Panc1 (cell line): Measurements from ENCODE around the gene KIF3B. TPM values are rescaled to one million over a fixed set of nuclear protein-coding genes. Genes with fewer than 3 reads are reported as not detected.
"Not testable (repeated sequence)": the region's sequence is repeated elsewhere in the genome, so short reads cannot be mapped to it uniquely, and the experiment has no call there.

ENCODE experiments used
- ATAC-seq: fragments of 200-7000 bp; cut with Tn5 transposase; 2 replicates; pipeline ENCODE4 v1.9.1; 2020; ENCODE audit warnings: mild to moderate bottlenecking, moderate library complexity
- BruUV-seq: library from RNA; stranded (reverse); fragments of 400-500 nt; replicated peaks from 2 replicates; lab custom pipeline; 2021; lab: Mats Ljungman, UMichigan
- CTCF ChIA-PET: fragments of 300-600 bp; sonication (Branson Sonifier 250); formaldehyde crosslinking; loops from one replicate; lab custom pipeline; 2022; ENCODE audit warnings: antibody characterized with exemption; lab: Charles Lee
- POLR2A ChIA-PET: fragments of 300-600 bp; sonication (Branson Sonifier 250); formaldehyde crosslinking; loops from one replicate; lab custom pipeline; 2022; ENCODE audit warnings: antibody characterized with exemption; lab: Charles Lee
- DNase-seq: peaks from one replicate; pipeline ENCODE4 v3.0.0-alpha.2; 2010; ENCODE audit warnings: low read depth, low spot score
- H3K27ac ChIP-seq: 2 replicates; pipeline ENCODE4 v1.5.1; 2011; ENCODE audit warnings: mild to moderate bottlenecking, low read length, inconsistent platforms
- H3K27me3 ChIP-seq: fragments of 200-500 bp; sonication (Bioruptor generic); 2 replicates; pipeline ENCODE4 v1.6.0; 2014; ENCODE audit warnings: low read length, inconsistent platforms; ENCODE audit not compliant: control insufficient read depth, insufficient read depth
- H3K36me3 ChIP-seq: fragments of 200-500 bp; sonication (Bioruptor generic); 2 replicates; pipeline ENCODE4 v1.5.1; 2014; ENCODE audit warnings: inconsistent platforms, mild to moderate bottlenecking, low read length, moderate library complexity; ENCODE audit not compliant: control insufficient read depth, insufficient read depth
- H3K4me1 ChIP-seq: 2 replicates; pipeline ENCODE4 v1.5.1; 2011; ENCODE audit warnings: inconsistent platforms, mild to moderate bottlenecking, low read length, moderate library complexity; ENCODE audit not compliant: control insufficient read depth, insufficient read depth
- H3K4me3 ChIP-seq, 2 experiments: 2 replicates each; pipeline ENCODE4 v1.5.1; 2011 to 2012; ENCODE audit warnings: low read depth in 2 of 2, low read length in 2 of 2, mild to moderate bottlenecking in 2 of 2, inconsistent platforms in 1 of 2, moderate library complexity in 1 of 2
- H3K9me3 ChIP-seq: fragments of 200-500 bp; sonication (Bioruptor generic); 2 replicates; pipeline ENCODE4 v1.5.1; 2014; ENCODE audit warnings: low read depth, mild to moderate bottlenecking, inconsistent platforms, low read length, moderate library complexity; ENCODE audit not compliant: control insufficient read depth, insufficient read depth
- POLR2AphosphoS5 ChIP-seq: IDR thresholded peaks from 2 replicates; pipeline ENCODE4 v1.6.1; 2012; ENCODE audit warnings: mild to moderate bottlenecking, low read depth, low read length, moderate library complexity
- SIN3A ChIP-seq: IDR thresholded peaks from 2 replicates; pipeline ENCODE4 v1.6.1; 2012; ENCODE audit warnings: low read depth, mild to moderate bottlenecking, low read length, moderate library complexity, borderline replicate concordance; ENCODE audit not compliant: insufficient read depth
- TCF7L2 ChIP-seq: IDR thresholded peaks from 2 replicates; pipeline ENCODE4 v1.6.1; 2011; ENCODE audit warnings: mild to moderate bottlenecking, low read depth, low read length, inconsistent platforms
- in situ Hi-C: cut with HindIII; loops from 2 replicates; pipeline ENCODE4 v1.10.0; 2016; ENCODE audit warnings: low sequenced_read_pairs, low pct_unique_long_range_greater_than_20kb
- intact Hi-C: fragments of 100-400 bp; cut with micrococcal nuclease; formaldehyde crosslinking; loops from one replicate; pipeline ENCODE4 v1.10.0; 2022; ENCODE audit not compliant: unreplicated experiment
- total RNA-seq: library from RNA; stranded (reverse); gene quantifications from one replicate; pipeline ENCODE4 v1.2.1, GENCODE V29; 2021; ENCODE audit not compliant: unreplicated experiment
- TF ChIP-seq, protein P1 (sequence below): fragments of 450-650 bp; IDR thresholded peaks from 2 replicates; pipeline ENCODE4 v1.5.1; 2017; ENCODE audit warnings: mild to moderate bottlenecking
- TF ChIP-seq, protein P2 (sequence below), 2 experiments: IDR thresholded peaks; 2 replicates each; pipeline ENCODE4 v1.6.1; 2011 to 2012; ENCODE audit warnings: low read depth in 2 of 2, control low read depth in 1 of 2, low read length in 1 of 2, mild to moderate bottlenecking in 1 of 2, moderate library complexity in 1 of 2; ENCODE audit not compliant: insufficient read depth in 1 of 2

Gene KIF3B
- total RNA-seq, 1 experiment from 2014 or later, result 67.8 TPM

DNA sequence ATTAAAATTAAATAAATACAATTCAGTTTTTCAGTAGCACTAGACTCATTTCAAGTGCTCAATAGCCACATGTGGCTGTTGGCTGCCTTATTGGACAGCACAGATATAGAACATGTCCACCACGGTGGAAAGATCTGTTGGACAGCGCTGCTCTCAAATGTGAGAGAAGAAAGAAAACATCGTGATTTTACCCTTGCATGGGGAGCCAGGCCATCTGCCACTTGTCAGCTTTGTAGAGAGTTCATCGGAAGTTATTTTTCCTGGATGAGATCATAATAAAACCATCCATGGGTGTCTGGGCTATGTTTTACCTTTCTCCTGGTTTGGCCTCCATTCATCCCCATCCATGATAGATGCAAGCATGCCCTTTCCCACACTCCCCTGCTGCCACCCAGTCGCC lies 5.8 kb upstream of the KIF3B start:
- no peaks in the 10 kb centered on the region for H3K9me3 ChIP-seq
- ChIA-PET CTCF (no interaction called here), POLR2A (no interaction called here)
- ATAC-seq, result no peak
- no peaks in the 10 kb centered on the region for H3K36me3 ChIP-seq
- intact Hi-C loops, result no loop called here
- H3K4me1 ChIP-seq, result 0 out of 2 replicates have a peak, but pooled peaks cover 2% of the 10 kb centered on the region
- H3K27me3 ChIP-seq, result no peaks in the 10 kb centered on the region
- TF ChIP-seq TCF7L2 (no peak), SIN3A (no peak)
- TF ChIP-seq, protein P1, sequence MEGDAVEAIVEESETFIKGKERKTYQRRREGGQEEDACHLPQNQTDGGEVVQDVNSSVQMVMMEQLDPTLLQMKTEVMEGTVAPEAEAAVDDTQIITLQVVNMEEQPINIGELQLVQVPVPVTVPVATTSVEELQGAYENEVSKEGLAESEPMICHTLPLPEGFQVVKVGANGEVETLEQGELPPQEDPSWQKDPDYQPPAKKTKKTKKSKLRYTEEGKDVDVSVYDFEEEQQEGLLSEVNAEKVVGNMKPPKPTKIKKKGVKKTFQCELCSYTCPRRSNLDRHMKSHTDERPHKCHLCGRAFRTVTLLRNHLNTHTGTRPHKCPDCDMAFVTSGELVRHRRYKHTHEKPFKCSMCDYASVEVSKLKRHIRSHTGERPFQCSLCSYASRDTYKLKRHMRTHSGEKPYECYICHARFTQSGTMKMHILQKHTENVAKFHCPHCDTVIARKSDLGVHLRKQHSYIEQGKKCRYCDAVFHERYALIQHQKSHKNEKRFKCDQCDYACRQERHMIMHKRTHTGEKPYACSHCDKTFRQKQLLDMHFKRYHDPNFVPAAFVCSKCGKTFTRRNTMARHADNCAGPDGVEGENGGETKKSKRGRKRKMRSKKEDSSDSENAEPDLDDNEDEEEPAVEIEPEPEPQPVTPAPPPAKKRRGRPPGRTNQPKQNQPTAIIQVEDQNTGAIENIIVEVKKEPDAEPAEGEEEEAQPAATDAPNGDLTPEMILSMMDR, result no peak
- TF ChIP-seq, protein P2, sequence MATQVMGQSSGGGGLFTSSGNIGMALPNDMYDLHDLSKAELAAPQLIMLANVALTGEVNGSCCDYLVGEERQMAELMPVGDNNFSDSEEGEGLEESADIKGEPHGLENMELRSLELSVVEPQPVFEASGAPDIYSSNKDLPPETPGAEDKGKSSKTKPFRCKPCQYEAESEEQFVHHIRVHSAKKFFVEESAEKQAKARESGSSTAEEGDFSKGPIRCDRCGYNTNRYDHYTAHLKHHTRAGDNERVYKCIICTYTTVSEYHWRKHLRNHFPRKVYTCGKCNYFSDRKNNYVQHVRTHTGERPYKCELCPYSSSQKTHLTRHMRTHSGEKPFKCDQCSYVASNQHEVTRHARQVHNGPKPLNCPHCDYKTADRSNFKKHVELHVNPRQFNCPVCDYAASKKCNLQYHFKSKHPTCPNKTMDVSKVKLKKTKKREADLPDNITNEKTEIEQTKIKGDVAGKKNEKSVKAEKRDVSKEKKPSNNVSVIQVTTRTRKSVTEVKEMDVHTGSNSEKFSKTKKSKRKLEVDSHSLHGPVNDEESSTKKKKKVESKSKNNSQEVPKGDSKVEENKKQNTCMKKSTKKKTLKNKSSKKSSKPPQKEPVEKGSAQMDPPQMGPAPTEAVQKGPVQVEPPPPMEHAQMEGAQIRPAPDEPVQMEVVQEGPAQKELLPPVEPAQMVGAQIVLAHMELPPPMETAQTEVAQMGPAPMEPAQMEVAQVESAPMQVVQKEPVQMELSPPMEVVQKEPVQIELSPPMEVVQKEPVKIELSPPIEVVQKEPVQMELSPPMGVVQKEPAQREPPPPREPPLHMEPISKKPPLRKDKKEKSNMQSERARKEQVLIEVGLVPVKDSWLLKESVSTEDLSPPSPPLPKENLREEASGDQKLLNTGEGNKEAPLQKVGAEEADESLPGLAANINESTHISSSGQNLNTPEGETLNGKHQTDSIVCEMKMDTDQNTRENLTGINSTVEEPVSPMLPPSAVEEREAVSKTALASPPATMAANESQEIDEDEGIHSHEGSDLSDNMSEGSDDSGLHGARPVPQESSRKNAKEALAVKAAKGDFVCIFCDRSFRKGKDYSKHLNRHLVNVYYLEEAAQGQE (IDR thresholded peaks at IDR 0.05; ENCODE audit: insufficient read depth in 1 of 2, low read depth in 2 of 2, low read length in 1 of 2), result no peak
- BruUV-seq, result no TSS peak
- no peak overlapping the region for H3K4me3 ChIP-seq
- in situ Hi-C loops, result no loop called here
- DNase-seq, result no peak
- no peak overlapping the region for H3K27ac ChIP-seq

DNA sequence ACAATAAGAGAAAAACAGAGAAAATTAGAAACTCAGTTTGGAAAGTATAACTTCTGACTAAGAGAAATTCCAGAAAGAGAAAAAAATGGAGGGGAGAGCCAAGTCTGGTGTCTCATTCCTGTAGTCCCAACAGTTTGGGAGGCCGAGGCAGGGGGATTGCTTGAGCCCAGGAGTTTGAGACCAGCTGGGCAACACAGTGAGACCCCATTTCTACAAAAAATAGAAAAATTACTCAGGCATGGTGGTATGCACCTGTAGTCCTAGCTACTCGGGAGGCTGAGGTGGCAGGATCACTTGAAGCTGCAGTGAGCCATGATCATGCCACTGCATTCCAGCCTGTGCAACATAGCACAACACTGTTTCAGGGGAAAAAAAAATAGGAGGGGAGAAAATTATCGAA lies 3.1 kb upstream of the KIF3B start:
- TF ChIP-seq, protein P1, result no peak
- no peak for TF ChIP-seq TCF7L2
- no peak for TF ChIP-seq POLR2AphosphoS5
- TF ChIP-seq, protein P2 (IDR thresholded peaks at IDR 0.05; ENCODE audit: insufficient read depth in 1 of 2, low read depth in 2 of 2, low read length in 1 of 2), result no peak
- no peak for TF ChIP-seq SIN3A
- intact Hi-C loops (no loop called here), in situ Hi-C loops (no loop called here)
- no peak overlapping the region for H3K27ac ChIP-seq
- DNase-seq (no peak), ATAC-seq (no peak)
- no peaks in the 10 kb centered on the region for H3K9me3 ChIP-seq
- no TSS peak for BruUV-seq
- no peak overlapping the region for H3K4me3 ChIP-seq
- H3K4me1 ChIP-seq, result peaks cover 14% of the 10 kb centered on the region
- no peaks in the 10 kb centered on the region for H3K36me3 ChIP-seq
- ChIA-PET CTCF (no interaction called here), POLR2A (interaction anchor here (0.7 kb wide), 2 partner anchors 9 to 118 kb away, joined by 3 read pairs; no protein-coding TSS in a partner anchor)
- H3K27me3 ChIP-seq, result no peaks in the 10 kb centered on the region

DNA sequence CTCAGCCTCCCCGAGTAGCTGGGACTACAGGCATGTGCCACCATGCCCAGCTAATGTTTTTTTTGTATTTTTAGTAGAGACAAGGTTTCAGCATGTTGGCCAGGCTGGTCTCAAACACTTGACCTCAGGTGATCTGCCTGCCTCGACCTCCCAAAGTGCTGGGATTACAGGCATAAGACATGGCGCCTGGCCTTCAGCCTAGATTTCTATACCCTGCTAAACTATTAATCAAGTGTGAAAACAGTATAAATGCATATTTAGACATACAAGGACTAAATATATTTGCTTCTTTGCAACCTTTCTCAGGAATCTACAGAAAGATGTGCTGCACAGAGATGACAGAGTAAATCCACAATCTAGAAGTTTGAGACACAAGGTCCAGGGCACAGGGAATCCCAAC lies 2.3 kb upstream of the KIF3B start:
- intact Hi-C loops, result not testable (repeated sequence)
- peaks cover 14% of the 10 kb centered on the region for H3K4me1 ChIP-seq

More for the DNA sequence above, 2.3 kb upstream of the KIF3B start:
- not testable (repeated sequence) for H3K27me3 ChIP-seq, H3K27ac ChIP-seq, DNase-seq, H3K9me3 ChIP-seq, ATAC-seq, H3K4me3 ChIP-seq, BruUV-seq, H3K36me3 ChIP-seq
- in situ Hi-C loops, result loop anchor here (5.0 kb wide), 1 partner anchor 42 kb away; no protein-coding TSS in a partner anchor
- CTCF ChIA-PET, result interaction anchor here (0.7 kb wide), 1 partner anchor 345 kb away, joined by 8 read pairs; no protein-coding TSS in a partner anchor
- POLR2A ChIA-PET, result interaction anchor here (0.7 kb wide), 1 partner anchor 10 kb away, joined by 3 read pairs; no protein-coding TSS in a partner anchor
